Cardiac fibroblast (primary cell): ENCODE measurements around the gene RNF43.

ENCODE experiments used
- DNase-seq, 2 donors: peaks; one replicate each; pipeline versions ENCODE4 v3.0.0 to v3.0.0-alpha.2; 2010; ENCODE audit warnings: low read depth in 2 of 2
- H3K4me3 ChIP-seq, 2 donors: replicated peaks in 1 of 2; 1 replicate in 1 of 2; 2 replicates in 1 of 2; pipeline ENCODE4 v1.5.1; 2011; ENCODE audit warnings: low read depth in 2 of 2, low read length in 2 of 2, mild to moderate bottlenecking in 2 of 2, moderate library complexity in 1 of 2
- TF ChIP-seq, protein P1 (sequence below): IDR thresholded peaks from one replicate; pipeline ENCODE4 v1.5.1; 2011; ENCODE audit warnings: low read depth, mild to moderate bottlenecking, low read length, inconsistent platforms

The RNF43 gene

DNA sequence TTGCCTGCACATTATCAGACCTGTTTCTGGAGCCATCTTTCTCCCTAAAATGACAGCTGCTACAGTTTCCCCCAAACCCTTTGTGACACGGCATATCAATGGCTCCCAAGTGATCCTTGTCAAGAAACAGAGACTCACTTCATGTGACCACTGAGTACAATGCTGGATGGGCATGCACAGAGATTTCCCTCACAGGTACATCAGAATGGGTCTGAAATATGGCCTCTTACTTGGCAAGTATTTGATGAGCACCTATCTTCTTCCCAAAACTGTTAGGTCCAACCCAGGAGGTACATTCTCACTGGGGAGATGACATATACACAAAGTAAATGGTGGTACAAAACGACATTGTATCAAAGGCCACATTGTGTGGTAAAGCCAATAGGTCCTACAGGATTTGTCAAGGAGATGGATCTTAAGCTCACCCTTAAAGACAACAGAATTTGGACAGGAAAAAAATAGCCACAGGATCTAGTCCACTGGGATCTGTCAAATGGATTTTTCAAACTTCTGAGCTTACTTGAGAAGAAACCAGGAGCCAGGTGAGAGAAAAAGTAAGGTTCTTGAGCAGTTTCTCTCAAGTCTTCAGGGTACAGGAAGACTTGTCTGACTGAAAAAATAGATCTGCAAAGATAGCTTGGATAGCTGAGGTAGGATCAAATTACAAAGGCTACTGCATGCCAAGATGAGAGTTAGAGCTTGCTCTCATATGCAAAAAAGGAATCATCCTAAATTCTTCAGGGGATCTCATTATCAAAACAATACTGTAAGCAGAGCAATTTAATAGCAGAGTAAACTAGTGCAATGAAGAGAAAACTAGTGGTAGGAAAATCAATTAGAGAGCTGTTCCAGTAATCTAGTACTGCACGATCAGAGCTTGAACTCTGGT lies 28.8 kb downstream of the RNF43 start:
- H3K4me3 ChIP-seq = no peak overlapping the region
- DNase-seq = no peak
- TF ChIP-seq, protein P1, sequence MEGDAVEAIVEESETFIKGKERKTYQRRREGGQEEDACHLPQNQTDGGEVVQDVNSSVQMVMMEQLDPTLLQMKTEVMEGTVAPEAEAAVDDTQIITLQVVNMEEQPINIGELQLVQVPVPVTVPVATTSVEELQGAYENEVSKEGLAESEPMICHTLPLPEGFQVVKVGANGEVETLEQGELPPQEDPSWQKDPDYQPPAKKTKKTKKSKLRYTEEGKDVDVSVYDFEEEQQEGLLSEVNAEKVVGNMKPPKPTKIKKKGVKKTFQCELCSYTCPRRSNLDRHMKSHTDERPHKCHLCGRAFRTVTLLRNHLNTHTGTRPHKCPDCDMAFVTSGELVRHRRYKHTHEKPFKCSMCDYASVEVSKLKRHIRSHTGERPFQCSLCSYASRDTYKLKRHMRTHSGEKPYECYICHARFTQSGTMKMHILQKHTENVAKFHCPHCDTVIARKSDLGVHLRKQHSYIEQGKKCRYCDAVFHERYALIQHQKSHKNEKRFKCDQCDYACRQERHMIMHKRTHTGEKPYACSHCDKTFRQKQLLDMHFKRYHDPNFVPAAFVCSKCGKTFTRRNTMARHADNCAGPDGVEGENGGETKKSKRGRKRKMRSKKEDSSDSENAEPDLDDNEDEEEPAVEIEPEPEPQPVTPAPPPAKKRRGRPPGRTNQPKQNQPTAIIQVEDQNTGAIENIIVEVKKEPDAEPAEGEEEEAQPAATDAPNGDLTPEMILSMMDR = no peak

DNA sequence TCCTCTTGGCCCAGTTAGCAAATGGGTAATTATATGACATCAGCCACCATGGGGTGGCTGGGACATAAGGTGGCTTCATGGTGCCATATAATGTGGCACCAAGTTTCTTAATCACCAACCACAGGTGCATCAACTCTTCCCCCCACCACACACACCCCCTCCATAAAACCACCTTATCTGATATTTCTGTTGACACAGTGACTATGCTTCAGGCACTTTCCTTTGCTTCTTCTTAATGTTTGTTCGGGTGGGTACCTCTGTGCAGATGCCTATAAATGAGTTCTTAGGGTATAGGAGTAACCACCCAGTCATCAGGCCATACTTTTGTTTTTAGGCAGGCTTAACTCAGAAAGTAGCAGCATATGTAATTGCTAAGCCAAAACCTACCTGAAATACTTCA lies 29.5 kb downstream of the RNF43 start:
- no peak for DNase-seq
- H3K4me3 ChIP-seq = no peak overlapping the region
- TF ChIP-seq, protein P1 = no peak

DNA sequence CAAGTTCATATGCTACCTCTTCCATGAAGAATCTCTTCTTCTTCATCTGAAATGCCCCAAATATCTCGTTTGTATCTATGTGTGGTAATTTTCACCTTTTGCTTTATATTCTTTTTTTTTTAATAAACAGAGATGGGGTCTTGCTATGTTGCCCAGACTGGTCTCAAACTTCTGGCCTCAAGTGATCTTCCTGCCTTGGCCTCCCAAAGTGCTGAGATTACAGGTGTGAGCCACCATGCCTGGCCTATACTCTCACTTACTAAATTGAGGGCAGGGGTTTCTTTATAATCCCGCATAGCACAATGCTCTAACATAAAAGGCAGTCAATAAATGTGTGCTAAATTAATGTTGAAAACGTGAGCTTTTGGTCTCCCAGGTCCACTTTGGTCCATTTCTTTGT lies 30.6 kb downstream of the RNF43 start:
- H3K4me3 ChIP-seq = no peak overlapping the region
- TF ChIP-seq, protein P1 = no peak
- DNase-seq = no peak

DNA sequence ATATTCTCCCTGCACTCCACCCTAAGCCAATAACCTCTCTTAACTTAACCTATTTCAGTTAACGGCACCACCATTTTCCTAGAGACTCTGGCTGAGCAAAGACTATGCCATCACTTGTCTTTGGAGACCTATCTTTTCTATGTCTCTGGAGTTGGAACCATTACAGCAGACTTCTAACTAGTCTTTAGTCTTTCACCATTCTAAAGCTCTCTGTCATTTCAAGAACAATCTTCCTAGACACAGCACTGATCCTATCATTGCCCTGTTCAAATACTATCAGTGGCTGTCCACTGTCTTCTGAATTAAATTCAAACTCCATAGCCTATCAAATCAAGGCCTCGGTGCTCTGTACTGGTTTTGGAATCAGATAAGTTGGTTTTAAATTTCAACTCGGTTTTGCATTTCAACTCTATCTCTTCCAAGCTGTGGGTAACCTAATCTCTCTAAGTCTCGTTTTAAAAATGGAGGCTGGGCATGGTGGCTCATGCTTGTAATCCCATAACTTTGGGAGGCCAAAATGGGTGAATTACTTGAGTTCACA lies 31.9 kb downstream of the RNF43 start:
- TF ChIP-seq, protein P1 = no peak
- DNase-seq = no peak
- no peak overlapping the region for H3K4me3 ChIP-seq

DNA sequence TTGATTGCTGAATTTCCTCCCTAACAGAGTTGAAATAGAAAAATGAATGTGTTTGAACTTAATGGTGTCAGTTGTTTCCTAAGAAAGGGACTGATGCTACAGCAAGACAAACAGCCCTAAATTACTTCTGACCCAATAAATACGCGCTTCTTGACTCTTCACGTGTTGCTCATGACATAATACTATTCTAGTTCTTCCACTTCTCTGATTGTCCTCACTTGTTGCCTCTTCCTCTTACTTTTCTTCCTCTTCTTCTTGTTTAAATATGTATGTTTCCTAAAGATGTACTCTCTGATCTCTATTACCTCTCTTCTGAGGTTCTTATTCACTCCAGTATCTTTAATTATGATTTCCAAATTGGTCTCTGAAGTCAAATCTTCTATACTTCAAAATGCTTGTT lies 32.4 kb downstream of the RNF43 start:
- TF ChIP-seq, protein P1 = no peak
- no peak for DNase-seq
- H3K4me3 ChIP-seq = no peak overlapping the region

DNA sequence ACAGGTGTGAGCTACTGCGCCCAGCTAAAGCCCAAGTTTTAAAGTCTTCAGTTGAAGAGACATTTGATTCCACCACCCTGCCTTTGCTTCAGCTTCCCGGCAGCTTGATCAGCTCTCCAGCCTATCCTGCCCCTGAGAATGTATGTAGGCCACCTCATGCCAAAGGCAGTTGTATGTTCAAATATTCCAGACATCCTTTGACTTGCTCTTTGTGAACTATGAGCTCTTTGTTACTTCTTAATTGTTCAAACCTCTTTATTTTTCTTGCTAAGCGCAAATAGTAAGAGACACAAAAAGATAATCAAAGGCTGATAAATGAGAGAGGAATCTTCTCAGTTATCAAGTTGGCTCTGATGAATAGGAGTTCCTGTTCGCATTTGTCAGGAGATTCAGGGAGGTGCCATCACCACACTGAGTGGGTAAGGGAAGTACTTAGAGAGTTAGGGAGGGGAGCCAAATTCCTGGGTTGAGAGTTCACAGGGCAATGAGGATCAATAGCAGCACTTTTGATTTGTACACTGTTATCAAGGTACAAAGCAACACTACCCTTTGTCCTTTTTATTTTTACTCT lies 33.4 kb downstream of the RNF43 start:
- no peak overlapping the region for H3K4me3 ChIP-seq
- TF ChIP-seq, protein P1 = no peak
- no peak for DNase-seq
